Measurements from ENCODE around the gene MED15.

The MED15 gene

DNA sequence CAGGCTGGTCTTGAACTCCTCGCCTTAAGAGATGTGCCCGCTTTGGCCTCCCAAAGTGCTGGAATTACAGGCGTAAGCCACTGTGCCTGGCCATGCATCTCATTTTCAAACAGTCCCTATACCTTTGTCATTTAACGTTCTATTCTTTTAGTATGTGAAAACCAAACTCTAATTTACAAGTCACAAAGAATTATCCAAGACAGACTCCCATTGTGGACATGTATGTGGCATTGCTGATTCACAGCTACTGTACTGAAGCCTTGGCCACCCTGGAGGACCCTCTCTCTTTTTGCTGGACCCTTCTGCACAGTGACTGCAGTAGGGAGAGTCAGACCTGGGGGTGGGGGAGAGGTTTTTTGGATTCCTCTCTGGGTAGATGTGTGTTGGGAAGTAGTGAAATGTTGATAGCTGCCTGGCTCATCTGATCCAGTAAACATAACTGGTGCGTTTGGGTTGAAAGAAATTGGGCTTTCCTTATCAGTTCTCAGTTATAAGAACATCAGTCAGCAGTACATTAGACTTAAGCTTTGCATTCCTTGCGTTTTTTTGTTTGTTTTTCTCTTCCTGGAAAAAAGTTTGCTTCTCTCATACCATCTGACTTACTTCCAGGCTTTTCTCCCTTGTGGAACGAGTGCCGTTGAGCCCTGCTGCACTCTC lies 65.9 kb downstream of the MED15 start:
- no peak for DNase-seq

DNA sequence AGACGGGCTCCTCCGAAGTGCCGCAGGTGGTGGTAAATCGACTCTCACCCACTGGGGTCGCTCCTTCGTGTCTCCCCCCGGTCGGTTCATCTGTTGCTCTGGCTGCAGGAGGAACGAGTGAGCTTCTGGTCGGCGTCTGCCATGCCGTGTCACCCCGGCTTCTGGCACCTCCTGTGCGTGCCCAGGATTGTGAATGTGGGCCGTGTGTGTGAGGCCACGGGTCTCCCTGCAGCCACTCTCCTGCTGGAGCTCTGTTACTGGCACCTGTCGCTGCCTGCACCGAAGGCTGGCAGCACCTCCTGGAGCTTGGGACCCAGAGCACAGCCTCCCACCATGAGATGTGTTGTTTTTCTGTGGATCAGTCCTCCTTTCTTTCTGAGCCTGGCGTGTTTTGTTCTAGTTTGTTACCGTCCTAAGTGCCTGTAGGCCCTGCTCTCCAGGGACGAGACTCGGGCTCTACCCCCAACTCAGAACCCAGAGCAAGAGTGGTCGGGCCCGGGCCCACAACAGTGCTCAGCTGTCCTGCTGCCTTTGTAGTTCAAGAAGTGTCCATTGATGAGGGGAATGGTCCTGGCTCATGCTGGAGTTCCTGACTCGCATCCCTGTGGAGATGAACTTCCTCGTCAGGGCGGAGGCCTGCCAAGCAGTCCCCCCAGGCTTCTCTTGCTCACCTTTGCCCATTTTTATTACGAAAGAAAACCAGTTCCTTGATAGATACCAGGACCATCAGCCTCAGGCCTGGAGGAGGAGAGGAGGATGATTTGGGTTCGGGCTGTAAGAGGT lies 66.6 kb downstream of the MED15 start:
- no peak for DNase-seq

DNA sequence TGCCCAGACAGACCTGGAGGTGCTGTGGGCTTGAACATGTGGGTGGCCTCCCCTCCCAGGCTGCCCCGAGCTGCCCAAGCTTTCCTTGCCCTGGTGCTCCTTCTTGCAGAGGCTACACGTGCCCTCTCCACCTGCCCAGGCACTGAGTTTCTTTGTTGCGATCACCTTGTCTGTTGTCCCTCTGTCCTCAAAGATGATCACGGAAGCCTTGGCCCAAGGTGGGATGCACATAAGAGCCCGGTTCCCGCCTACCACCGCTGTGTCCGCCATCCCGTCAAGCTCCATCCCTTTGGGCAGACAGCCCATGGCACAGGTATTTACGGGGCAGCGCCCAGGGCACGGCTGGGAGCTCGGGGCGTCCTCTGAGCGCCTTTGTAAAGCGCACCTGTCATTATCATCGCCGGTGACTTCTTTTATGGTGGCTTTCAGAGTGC lies 67.5 kb downstream of the MED15 start:
- no peak for DNase-seq

DNA sequence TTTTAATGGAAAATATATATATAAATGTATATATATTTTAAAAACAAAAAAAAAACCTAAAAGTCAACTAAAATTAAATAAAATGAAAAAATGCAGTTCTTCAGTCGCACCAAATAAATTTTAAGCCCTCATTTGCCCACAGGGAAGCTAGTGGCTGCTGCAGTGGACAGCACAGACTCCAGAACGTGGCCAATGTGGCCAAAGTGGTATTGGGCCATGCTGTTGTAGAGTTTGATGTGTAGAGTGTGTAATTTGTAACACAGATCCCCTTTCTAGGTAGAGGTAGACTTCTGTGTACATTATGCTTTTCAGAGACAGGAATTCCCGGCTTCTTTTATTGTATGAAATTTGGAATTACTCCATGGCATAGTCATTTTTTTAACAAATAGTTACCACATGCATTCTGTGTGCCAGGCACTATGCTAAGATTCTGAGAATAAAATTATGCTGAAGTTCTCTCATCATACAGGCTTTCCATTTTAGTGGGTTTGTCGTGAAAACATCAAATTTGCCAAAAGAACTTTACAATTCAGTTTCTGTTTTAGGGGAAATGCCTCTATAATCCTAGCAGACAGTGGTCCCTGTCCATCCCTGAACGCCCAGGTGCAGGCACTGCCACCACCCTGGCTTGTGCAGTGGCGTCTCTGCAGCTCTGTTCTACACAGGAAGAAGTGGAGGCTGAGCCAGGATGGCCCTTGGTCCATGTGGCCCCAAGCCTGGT lies 68.5 kb downstream of the MED15 start:
- no peak for DNase-seq

DNA sequence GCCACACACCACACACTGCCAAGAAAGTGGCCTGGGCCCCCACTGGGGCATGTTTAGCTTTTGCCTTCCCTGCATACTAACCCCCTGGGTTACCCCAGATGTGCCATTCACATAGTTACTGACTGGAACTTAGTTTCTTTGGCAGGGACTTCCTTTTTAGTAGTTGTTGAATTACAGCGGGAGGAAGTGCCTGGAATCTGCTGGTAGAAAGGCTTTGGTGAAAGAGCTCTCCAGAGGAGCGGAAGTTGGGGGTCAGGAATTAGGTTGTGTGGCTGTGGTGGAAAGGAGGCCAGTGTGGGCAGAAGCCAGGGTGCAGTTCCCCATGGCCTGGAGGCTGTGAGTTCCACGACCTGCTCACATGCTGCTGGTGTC lies 69.0 kb downstream of the MED15 start:
- no peak for DNase-seq

DNA sequence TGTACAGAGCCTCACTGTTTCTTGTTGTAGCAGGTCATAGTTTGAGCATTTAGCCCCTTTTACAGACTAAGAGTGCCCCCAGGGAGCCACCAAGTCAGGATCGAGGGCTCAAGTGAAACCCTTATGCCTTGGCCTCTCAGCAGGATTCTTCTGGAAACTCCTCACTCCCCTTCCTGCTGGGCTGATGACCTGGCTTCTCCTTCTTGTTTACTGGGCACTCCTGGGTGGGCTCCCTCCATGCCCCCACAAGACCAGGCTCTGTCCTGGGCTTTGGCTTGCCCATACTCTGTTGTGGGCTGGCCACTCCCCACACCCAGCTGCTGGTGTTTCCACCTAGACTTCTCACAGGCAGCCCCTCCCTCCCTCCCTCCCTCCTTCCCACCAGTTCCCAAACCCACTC lies 69.6 kb downstream of the MED15 start:
- DNase-seq, result no peak

DNA sequence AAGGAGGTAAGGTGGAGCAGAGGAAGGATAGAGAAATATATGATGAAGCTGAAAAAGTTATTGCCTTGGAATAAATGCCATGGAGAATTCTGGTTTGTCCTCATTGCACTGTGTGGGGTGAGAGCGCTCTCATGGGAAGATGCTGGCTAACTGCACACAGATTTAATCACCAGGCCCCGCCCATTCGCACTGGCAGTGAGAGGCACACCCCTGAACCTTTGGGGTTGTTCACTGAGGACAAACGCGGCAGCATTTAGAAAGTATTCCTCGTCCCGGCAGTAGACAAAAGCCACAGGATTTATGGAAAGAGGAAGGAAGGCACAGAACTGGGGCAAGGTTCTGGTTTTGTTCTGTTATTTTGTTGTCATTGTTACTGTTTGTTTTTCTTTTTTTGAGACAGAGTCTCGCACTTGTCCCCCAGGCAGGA lies 70.2 kb downstream of the MED15 start:
- no peak for DNase-seq

DNA sequence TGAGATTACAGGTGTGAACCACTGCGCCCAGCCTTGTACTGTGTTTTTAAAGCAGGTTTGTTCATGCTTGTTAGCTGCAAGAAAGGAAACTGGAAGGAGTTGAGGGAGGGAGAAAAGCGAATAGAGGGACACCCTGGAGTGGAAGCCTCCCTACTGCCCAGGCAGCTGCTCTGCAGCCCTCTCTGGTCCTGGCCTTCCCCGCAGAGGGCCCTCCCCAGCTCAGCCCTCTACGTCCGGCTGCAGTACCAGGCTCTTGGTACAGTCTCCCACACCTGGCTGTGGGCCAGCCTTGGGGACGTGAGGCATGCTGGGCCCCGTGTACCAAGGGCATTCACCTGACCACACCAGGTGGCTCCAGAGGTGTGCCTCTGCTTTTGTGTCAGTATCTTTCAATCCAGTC lies 70.8 kb downstream of the MED15 start:
- no peak for DNase-seq

DNA sequence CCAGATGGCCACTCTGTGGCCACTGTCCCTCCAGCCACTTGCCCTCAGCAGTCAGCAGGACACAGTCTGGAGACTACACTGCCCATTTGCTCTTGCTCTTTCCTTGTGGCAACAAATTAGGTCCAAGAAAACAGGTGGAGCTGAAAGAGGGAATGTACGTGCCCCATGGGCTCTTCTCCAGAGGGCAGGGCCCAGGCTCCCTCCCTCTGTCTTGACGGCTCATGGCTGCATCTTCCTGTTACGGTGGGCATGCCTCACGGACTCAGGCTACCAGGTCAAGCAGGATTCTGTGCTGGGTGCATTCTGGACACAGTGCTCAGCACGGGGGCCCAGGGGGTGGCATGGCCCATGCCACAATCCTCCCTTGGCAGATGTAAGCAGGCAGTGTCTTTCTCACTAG lies 71.3 kb downstream of the MED15 start:
- no peak for DNase-seq

DNA sequence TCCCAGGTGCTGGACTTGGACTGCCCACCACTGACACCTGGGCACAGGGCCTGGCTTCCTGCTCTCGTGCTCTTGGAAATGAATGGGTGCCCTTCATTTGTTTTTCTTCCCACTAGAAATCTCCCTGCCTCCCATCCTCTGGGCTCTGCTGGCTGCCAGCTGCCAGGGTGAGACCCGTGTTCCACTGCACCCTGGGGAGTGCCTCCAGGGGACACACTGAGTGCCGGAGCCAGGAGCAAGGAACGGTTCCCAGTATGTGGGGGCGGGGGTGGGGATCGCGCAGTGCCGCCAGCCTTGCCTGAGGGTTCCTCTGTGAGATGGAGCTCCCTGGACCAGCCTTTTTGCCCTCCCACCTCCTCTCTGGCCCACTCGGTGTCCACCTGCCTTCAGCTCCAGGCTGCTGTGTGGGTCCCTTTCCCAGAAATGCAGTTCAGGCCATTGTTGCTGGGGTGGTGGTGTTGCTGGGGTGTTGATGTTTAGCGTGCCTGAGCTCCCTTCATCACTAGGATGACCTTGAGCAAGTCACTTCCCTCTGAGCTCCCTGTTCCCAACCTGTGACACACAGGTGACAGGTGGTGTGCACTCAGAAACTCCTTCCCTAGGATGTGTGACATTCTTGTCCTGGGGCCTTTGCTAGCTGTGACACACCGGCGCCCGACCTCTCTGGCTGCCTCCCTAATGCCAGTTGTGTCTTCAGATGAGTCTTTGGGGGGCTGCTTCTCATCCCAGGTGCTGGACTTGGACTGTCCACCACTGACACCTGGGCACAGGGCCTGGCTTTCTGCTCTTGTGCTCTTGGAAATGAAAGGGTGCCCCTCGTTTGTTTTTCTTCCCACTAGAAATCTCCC lies 72.1 kb downstream of the MED15 start:
- DNase-seq, result no peak

DNA sequence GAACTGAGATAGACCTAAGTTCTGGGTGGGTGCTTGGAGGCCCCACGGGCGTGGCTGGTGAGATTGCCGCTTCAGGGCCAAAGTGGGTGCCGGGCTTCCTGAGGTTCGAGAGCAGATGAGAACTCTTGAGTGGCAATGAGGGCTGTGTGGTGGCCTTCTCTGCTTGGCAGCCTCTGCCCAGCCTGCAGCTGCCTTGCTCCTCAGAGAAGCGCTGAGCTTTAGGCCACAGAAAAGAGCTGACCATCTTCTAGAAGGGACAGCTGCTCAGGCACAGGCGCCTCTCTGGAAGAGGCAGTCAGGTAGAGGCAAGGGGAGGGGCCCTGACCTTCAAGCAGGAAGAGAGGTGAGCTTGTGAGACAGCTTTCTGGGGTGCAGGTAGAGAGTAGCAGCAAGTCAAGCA lies 72.8 kb downstream of the MED15 start:
- DNase-seq, result no peak

DNA sequence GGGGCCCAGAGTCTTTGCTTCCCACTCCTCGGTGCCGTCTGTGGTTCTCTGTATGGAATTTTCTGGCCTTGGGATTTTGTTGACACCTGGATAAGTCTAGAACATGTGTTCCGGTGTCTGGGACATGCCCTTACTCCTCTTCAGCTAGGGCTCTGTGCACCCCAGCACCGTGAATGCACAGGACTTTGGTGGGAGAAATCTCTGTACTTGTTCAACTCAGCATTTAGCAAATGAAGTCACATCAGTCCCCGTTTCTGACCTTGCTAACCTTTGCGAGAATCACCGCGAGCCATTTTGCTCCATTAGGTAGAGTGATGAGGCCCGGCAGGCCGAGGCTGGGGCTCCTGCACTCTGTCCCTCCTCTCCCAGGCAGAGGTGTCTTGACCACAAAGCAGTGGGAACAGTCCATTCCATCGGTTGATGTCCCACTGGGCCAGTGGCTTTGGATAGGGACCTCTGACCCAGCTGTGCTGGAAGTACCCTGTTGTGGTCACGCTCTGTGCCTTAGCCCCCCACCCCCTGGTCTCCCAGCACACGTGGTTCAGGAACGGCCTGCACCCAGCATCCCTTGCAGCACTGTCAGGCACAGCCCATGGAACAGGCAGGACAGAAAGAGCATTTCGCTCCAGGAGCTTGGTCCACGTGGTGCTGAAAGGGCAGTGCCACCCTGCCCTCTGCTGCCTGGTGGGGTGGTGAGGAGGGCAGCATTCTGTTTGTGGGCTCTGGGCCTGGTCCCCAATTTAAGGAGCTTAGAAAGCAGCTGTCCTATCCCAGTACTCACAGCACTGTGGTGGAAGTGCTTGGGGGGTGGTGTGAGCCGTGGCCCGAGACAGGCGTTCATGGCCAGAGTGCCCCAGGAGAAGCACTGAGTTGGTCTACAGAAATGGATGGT lies 73.4 kb downstream of the MED15 start:
- DNase-seq, result no peak

DNA sequence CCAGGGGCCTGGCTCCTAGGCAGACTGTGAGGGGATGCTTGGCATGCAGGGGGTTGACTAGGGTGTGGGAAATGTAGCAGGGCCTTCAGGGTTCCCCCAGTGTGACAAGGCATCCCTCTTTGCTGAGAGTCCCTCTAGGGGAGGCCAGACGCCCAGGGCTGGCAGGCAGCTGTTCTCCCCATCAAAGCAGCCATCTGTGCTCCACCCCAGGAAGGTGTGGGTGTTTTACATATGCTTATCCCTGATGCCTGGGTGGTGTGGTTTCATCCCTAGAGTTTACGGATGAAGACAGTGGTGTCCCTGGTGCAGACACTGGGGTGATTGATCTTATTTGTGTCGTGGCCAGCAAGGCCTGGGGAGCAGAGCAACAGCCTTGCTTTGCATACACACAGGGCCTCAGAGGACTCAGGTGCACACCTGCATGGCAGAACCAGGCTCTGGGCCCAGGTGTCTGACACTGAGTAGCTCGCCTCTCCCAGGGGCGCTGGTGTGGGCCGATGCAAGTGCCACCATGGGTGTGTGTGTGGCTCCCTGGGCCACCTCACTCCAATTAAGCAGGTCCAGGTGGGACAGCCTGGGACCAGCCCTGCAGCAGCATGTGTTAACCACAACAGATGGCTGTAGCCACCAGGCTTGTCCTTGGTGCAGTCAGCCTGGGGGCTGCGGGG lies 74.2 kb downstream of the MED15 start:
- no peak for DNase-seq

DNA sequence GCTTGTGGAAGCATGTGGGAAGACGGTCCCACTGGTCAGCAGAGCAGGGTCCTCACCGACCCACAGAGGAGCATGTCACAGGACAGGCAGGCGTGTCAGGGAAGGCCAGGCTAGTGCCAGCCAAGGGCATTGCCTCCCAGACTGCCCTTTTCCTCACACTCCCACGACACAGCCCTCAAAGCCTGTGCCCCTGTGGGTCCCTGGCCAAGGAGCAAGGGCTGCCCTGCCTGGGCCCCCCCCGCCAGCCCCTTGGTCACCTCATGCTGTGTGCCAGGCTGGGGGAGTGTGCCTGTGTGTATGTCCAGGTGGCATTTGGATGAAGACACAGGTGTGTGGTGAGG lies 74.7 kb downstream of the MED15 start:
- DNase-seq, result no peak

DNA sequence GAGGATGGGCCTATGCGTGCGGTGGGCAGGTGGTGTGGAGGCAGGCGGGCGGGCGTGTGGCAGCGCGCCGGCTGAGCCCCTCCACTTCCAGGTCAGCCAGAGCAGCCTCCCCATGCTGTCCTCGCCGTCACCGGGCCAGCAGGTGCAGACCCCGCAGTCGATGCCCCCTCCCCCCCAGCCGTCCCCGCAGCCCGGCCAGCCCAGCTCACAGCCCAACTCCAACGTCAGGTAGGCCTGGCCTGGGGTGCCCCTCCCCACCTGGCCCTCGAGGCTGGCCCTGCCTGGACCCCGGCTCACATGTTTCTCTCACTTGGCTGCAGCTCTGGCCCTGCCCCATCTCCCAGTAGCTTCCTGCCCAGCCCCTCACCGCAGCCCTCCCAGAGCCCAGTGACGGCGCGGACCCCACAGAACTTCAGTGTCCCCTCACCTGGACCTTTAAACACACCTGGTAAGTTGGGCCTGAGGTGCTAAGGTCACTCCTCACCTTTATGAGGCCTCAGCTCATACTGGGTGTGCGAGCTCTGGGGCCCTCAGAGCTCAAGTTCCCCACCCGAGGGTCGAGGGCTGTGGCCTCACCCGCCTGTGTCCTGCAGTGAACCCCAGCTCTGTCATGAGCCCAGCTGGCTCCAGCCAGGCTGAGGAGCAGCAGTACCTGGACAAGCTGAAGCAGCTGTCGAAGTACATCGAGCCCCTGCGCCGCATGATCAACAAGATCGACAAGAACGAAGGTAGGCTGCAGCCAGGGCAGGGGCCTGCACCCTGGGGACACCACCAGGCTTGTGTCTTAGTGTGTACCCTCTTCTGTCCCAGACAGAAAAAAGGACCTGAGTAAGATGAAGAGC lies 75.3 kb downstream of the MED15 start:
- no peak for DNase-seq

DNA sequence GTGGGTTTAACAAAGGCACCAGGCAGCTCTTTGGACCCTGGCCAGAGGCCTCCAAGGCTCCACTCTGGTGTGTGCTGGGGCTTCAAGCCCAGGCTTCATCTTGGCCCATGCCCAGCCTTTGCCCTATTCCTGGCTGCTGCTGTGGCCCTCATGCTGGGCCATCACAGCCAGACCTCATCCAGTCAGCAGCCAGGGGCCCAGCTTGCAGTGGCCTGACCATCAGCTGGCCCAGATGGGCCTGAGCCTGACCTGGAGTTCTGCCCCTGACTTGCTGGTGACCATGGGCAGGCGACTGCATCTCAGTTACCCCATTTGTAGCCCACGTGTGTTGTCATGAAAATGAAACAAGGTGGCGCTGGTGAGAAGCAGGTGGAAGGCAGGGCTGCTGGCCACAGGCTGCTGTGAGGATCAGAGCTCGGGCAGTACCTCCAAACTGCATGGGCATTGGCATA lies 76.1 kb downstream of the MED15 start:
- DNase-seq, result no peak

DNA sequence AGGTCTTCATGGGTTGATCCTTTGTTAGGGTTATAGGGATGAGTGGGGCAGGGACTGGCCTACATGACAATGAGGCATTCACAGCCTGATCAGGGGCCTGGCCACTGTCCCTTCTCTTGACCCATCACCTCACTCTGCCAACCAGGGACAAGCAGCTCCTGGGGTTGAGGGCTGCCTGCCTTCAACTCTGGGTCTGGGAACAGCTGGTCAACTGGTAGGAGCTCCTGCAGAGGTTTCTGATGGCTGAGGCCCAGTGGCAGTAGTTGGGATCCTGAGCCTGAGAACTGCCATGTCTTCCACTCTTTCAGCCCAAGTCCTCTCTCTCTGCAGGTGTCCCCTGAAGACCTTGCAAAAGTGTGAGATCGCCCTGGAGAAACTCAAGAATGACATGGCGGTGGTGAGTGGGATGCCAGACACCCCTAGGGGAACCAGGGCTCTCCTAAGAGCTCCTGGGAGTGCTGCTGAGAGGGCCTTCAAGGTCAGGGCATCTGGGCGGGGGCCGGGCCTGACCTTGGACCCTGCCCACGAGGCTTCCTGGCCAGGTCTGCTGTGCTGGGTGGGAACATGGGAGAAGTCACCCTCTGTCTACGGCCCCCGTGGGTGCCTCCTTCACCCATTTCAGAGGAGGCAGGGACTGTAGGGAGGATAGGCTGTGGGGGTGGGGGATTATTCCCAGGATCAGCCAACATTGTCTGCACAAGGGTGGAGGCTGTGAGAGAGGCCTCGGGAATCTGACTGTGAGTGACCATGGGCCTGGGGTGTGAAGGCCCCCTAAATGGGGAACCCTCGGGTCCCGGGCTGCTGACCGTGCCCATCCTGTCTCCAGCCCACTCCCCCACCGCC lies 76.8 kb downstream of the MED15 start:
- no peak for DNase-seq

DNA sequence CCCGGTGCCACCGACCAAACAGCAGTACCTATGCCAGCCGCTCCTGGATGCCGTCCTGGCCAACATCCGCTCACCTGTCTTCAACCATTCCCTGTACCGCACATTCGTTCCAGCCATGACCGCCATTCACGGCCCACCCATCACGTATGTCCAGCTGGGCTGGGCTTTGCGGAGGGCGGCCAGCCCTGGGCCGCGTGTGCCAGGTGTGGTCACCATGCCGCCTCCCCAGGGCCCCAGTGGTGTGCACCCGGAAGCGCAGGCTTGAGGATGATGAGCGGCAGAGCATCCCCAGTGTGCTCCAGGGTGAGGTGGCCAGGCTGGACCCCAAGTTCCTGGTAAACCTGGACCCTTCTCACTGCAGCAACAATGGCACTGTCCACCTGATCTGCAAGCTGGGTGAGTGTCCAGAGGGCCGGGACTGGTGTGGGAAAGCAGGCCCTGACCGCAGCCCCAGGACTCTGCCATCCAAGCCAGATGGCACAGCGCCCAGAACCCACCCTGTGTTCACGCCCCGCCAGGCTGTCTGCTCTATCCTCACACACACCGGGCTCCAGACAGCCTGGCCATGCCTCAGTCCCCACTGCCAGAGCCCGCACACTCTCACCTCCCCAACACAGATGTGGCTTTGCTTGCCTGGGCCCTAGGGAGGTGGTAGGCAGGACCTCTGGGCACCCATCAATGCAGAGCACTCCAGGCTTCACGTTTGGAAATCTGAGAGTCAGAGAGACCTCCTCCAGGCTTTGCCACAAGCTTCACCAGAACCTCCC lies 77.6 kb downstream of the MED15 start:
- DNase-seq, result no peak

All from NCI-H748 treated with DMSO at 0.1 percent for 48 hours (cell line).